ENCODE data around the gene ZBTB46.
A peak's percentile ranks its signal among the peaks of the same experiment; 100 is the strongest.
"Not testable (repeated sequence)": the region's sequence is repeated elsewhere in the genome, so short reads cannot be mapped to it uniquely, and the experiment has no call there.

ZBTB46 gene

GRCh38 chr20:63731410-63731809 is 99.7 kb downstream of the ZBTB46 start:
- H4K20me1 ChIP-seq (ENCODE audit: low read depth, low read length): no peaks in the 10 kb centered on the region
- TF ChIP-seq EZH2phosphoT487 (conservative IDR thresholded peaks at IDR 0.05; ENCODE audit: low read length) (no peak), CTCF (IDR thresholded peaks at IDR 0.05; ENCODE audit: insufficient read depth, low read length, poor library complexity, severe bottlenecking) (no peak)
- H3K27ac ChIP-seq (ENCODE audit: low read depth, low read length): peak overlapping the region; percentile 98
- no peak overlapping the region for H3K4me3 ChIP-seq (ENCODE audit: insufficient read depth, low read length, poor library complexity, severe bottlenecking)
- H3K36me3 ChIP-seq (ENCODE audit: low read length): peaks cover 2% of the 10 kb centered on the region
- H3F3A ChIP-seq (ENCODE audit: insufficient read depth): peaks cover 59% of the 10 kb centered on the region
- peaks cover 10% of the 10 kb centered on the region; the same call in 1 of the 2 replicates for H3K79me2 ChIP-seq (ENCODE audit: insufficient read depth, low read length)
- H3K27me3 ChIP-seq (ENCODE audit: low read length): no peaks in the 10 kb centered on the region
- H3K4me2 ChIP-seq (ENCODE audit: low read depth, low read length, poor library complexity, severe bottlenecking): peak overlapping the region; percentile 55
- peak overlapping the region; percentile 42 for H3K9ac ChIP-seq (ENCODE audit: low read length)
- H3K9me3 ChIP-seq (ENCODE audit: insufficient read depth, low read length): no peaks in the 10 kb centered on the region
- H3K9me2 ChIP-seq (replicated peaks; ENCODE audit: insufficient read depth, low read length): no peaks in the 10 kb centered on the region
- no peak overlapping the region for H2AFZ ChIP-seq (ENCODE audit: low read depth, low read length, severe bottlenecking)

- H4K20me1 ChIP-seq (ENCODE audit: low read depth, low read length); H3K9me2 ChIP-seq (replicated peaks; ENCODE audit: insufficient read depth, low read length); H3K27me3 ChIP-seq (ENCODE audit: low read length); H2AFZ ChIP-seq (ENCODE audit: low read depth, low read length, severe bottlenecking); H3K4me3 ChIP-seq (ENCODE audit: insufficient read depth, low read length, poor library complexity, severe bottlenecking); H3K36me3 ChIP-seq (ENCODE audit: low read length); H3K9me3 ChIP-seq (ENCODE audit: insufficient read depth, low read length): not testable (repeated sequence)
- Histone ChIP-seq H3K9ac (ENCODE audit: low read length) (peak overlapping the region; percentile 35), H3F3A (ENCODE audit: insufficient read depth) (peaks cover 53% of the 10 kb centered on the region), H3K27ac (ENCODE audit: low read depth, low read length) (peak overlapping the region; percentile 98), H3K4me2 (ENCODE audit: low read depth, low read length, poor library complexity, severe bottlenecking) (peak overlapping the region; percentile 55), H3K79me2 (ENCODE audit: insufficient read depth, low read length) (peaks cover 16% of the 10 kb centered on the region)
Measured at GRCh38 chr20:63730189-63730733, 100.8 kb downstream of the ZBTB46 start.

- peaks cover 17% of the 10 kb centered on the region for H3K36me3 ChIP-seq (ENCODE audit: low read length)
- peaks cover 18% of the 10 kb centered on the region for H3F3A ChIP-seq (ENCODE audit: insufficient read depth)
- H3K4me2 ChIP-seq (ENCODE audit: low read depth, low read length, poor library complexity, severe bottlenecking); H3K27me3 ChIP-seq (ENCODE audit: low read length); H3K4me3 ChIP-seq (ENCODE audit: insufficient read depth, low read length, poor library complexity, severe bottlenecking); H3K9ac ChIP-seq (ENCODE audit: low read length); H3K27ac ChIP-seq (ENCODE audit: low read depth, low read length); H3K9me2 ChIP-seq (replicated peaks; ENCODE audit: insufficient read depth, low read length); H2AFZ ChIP-seq (ENCODE audit: low read depth, low read length, severe bottlenecking); H4K20me1 ChIP-seq (ENCODE audit: low read depth, low read length); H3K9me3 ChIP-seq (ENCODE audit: insufficient read depth, low read length): not testable (repeated sequence)
- peaks cover 30% of the 10 kb centered on the region for H3K79me2 ChIP-seq (ENCODE audit: insufficient read depth, low read length)
Measured at GRCh38 chr20:63722967-63723622, 108.0 kb downstream of the ZBTB46 start.

- H3K4me3 ChIP-seq (ENCODE audit: insufficient read depth, low read length, poor library complexity, severe bottlenecking): no peak overlapping the region
- H3K79me2 ChIP-seq (ENCODE audit: insufficient read depth, low read length): peaks cover 50% of the 10 kb centered on the region
- H3K27ac ChIP-seq (ENCODE audit: low read depth, low read length): no peak overlapping the region
Measured at GRCh38 chr20:63718996-63719395, 112.1 kb downstream of the ZBTB46 start.

More at GRCh38 chr20:63718996-63719395, 112.1 kb downstream of the ZBTB46 start:
- Histone ChIP-seq H3K27me3 (ENCODE audit: low read length) (no peaks in the 10 kb centered on the region), H3F3A (ENCODE audit: insufficient read depth) (0 out of 2 replicates have a peak, but pooled peaks cover 3% of the 10 kb centered on the region), H3K4me2 (ENCODE audit: low read depth, low read length, poor library complexity, severe bottlenecking) (no peak overlapping the region), H3K36me3 (ENCODE audit: low read length) (peaks cover 11% of the 10 kb centered on the region; the same call in 1 of the 2 replicates), H3K9ac (ENCODE audit: low read length) (no peak overlapping the region), H4K20me1 (ENCODE audit: low read depth, low read length) (no peaks in the 10 kb centered on the region), H3K9me3 (ENCODE audit: insufficient read depth, low read length) (no peaks in the 10 kb centered on the region), H3K9me2 (replicated peaks; ENCODE audit: insufficient read depth, low read length) (no peaks in the 10 kb centered on the region), H2AFZ (ENCODE audit: low read depth, low read length, severe bottlenecking) (no peak overlapping the region)
- no peak for TF ChIP-seq EZH2phosphoT487 (conservative IDR thresholded peaks at IDR 0.05; ENCODE audit: low read length)
- TF ChIP-seq CTCF (IDR thresholded peaks at IDR 0.05; ENCODE audit: insufficient read depth, low read length, poor library complexity, severe bottlenecking): no peak

All from SU-DHL-6 (cell line).